DMS53 treated with DMSO at 0.1 percent for 48 hours (cell line): ENCODE results near the gene WFDC1.

Source experiments
- DNase-seq: peaks from one replicate; lab custom pipeline; 2025; ENCODE audit not compliant: unreplicated experiment; lab: John Stamatoyannopoulos, UW

WFDC1 gene

GRCh38 chr16:84370723-84371552, 76.3 kb downstream of the WFDC1 start:
- DNase-seq, result peak; percentile 24

- no peak for DNase-seq
These were observed 76.8 kb downstream of the WFDC1 start for GRCh38 chr16:84371553-84371865.

- no peak for DNase-seq
These were observed 79.3 kb downstream of the WFDC1 start for GRCh38 chr16:84373907-84374489.

- no peak for DNase-seq
These were observed 83.4 kb downstream of the WFDC1 start for GRCh38 chr16:84378099-84378498.

- DNase-seq, result no peak
These were observed 83.9 kb downstream of the WFDC1 start for GRCh38 chr16:84378567-84378966.

GRCh38 chr16:84379008-84379708, 84.5 kb downstream of the WFDC1 start:
- no peak for DNase-seq
